Activated CD8-positive, alpha-beta memory T cell treated with anti-CD3 and anti-CD28 coated beads for 36 hours (primary cell): ENCODE data around the gene CIITA. TPM values are rescaled to one million over a fixed set of nuclear protein-coding genes. Genes with fewer than 3 reads are reported as not detected.

Experiments used
- CTCF ChIA-PET: fragments of 350-600 bp; sonication (Branson Sonifier 250); formaldehyde crosslinking; loops from one replicate; lab custom pipeline; 2021; ENCODE audit warnings: antibody characterized with exemption; lab: Charles Lee
- POLR2A ChIA-PET: fragments of 350-600 bp; sonication (Branson Sonifier 250); formaldehyde crosslinking; loops from one replicate; lab custom pipeline; 2021; ENCODE audit warnings: antibody characterized with exemption; lab: Charles Lee
- total RNA-seq, 2 experiments: library from RNA; stranded (reverse); gene quantifications; one replicate each; pipeline ENCODE4 v1.2.3, GENCODE V29; 2021

The CIITA gene
- total RNA-seq, 2 experiments from 2014 or later: 9.0 to 9.3 TPM

DNA sequence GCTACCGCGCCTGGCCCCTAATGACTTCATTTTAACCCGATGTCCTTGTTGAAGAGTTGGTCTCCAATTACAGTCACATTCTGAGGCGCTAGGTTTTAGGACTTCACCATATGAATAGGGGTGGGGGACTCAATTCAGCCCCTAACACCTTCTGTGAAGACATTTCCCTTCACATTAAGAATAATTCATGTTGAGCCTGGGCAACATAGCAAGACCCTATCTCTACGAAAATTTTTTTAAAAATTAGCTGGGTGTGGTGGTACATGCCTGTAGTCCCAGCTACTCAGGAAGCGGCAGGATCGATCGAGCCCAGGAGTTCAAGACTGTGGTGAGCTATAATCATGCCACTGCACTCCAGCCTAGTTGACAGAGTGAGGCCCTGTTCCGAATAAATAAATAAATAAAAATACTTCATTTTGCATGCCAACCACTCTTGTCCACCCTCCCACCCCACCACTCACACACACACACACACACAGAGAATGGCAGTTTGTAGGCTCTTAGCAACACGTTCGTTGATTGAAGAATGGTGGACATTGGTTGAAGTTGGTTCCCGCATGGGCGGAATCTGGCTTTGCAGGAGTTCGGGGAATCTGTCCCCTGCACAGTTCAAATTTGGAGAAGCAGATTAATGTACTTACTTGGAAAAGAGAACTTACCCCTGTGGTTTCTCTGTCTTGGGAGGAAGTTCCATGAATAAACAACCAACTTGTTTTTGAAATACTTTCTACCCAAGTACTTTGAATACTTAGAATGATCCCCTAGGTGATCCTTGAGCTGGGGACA lies 30.6 kb upstream of the CIITA start:
- ChIA-PET POLR2A (no interaction called here), CTCF (no interaction called here)

DNA sequence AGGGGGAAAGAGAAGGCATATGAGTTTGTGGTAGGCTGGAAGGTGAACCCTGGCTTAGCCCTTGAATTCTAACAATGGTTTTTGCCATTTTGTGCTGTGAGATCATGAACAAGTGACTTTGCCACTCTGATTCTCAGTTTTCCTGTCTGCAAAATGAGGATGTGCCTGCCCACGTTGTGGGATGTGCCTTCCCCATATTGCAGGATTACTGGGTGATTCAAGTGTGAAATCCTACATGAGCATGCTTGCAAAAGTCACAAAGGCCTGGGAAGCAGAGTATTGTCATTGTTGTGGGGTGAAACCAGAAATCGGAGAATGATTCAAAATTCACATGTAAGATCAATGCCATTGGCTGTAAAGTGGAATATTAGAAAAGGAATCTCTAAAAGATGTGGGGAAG lies 29.8 kb upstream of the CIITA start:
- POLR2A ChIA-PET: no interaction called here
- CTCF ChIA-PET: no interaction called here

DNA sequence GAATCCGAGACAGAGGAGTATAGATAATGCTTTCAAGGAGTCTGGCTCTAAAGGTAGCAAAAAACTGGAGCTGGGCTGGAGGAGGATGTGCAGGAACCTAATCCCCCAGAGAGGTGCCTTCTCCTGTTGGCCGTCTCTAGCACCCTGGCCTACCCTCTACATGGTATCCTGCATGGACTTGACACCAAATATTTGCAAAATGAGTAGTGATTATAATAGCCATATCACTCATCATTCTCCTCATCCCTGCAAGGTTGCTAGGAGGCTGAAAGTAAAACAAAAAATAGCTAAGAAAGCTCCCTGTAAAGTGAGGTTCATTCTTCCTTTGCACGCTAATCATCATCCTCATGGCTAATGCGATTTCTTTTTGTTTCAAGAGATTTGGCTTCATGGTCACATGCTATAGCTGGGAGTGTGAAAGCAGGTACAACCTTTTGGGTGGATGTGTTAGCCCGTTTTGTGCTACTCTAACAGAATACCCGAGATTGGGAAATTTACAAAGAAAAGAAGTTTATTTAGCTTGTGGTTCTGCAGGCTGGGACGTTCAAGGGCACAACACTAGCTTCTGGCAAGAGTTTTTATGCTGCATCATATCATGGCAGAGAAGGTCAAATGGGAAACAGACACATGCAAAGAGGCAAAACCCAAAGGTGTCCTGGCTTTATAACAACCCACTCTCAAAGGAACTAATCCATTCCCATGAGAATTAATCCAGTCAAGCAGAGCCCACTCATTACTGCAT lies 27.1 kb upstream of the CIITA start:
- CTCF ChIA-PET: no interaction called here
- POLR2A ChIA-PET: no interaction called here

DNA sequence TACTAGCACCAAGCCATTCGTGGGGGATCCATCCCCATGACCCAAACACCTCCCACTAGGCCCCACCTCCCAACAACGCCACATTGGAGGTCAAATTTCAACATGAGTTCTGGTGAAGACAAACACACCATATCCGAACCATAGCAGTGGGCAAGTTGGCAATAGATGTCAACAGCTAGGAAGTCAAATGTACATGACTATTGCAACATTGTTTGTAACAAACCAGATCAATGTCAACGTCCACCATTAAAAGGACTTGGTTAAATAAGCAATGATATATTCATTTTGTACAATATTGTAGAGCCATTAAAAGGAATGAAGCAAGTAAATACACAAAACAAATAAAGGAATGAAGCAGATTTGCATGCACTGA lies 26.5 kb upstream of the CIITA start:
- CTCF ChIA-PET: no interaction called here

DNA sequence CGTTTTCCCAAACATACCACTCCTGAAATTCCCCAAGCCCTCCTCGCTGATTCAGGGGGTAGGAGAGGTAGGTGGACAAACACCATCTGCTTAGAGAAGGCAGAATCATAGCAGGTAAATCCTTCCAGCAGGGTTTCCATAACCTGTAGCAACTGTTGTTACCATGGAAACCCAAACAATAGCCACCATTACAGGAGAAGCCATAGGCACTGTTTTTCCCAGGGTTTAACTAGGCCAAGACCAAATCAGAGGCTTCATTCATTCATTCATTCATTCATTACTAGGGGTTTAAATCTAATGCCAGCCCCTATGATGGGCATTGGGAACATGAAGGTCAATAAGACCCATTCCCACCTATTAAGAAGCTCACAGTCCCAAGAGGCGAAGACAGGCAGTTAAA lies 25.5 kb upstream of the CIITA start:
- CTCF ChIA-PET: interaction anchor here (0.7 to 1.1 kb wide), 2 partner anchors 57 to 68 kb away, joined by 3 read pairs; no protein-coding TSS in a partner anchor
- POLR2A ChIA-PET: no interaction called here

More for the DNA sequence above, 26.5 kb upstream of the CIITA start:
- POLR2A ChIA-PET: no interaction called here

DNA sequence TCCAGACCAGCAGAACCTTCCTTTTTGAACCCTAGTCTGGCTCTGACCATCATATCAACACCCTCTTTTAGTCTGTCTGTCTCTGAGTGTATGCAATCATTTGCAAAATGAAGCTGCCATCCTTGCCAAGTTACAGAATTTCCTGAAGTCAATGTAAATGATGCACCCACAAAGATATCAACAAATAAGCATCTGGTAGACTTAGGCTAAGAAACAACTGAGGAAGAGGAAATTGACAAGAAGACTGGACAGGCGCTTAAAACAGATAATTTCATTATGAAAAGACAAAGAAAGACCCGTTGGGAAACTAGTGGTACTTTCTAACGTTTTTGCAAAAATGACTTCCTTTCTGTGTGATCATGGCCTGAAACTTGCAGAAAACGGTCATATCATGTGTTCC lies 24.7 kb upstream of the CIITA start:
- ChIA-PET POLR2A (no interaction called here), CTCF (interaction anchor here (0.7 to 1.1 kb wide), 2 partner anchors 57 to 69 kb away, joined by 3 read pairs; no protein-coding TSS in a partner anchor)

DNA sequence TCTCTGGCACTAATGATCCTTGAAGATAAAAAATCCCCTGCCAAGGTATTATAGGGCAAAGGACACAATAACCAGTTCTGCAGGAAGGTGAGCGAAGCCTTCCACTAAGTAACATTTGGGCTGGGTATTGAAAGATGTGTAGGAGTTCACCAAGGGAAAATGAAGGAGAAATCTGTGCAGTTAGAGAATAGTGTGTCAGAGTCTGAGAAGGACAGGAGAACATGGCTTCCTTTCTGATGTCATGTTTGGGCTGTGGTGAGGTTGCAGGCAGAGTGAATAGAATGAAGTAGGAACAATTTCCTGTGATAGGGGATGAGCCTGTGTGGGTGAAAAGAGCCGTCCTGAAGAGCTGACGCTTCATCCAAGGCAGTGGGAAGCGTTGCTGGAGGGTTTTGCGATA lies 24.1 kb upstream of the CIITA start:
- ChIA-PET CTCF (no interaction called here), POLR2A (no interaction called here)

DNA sequence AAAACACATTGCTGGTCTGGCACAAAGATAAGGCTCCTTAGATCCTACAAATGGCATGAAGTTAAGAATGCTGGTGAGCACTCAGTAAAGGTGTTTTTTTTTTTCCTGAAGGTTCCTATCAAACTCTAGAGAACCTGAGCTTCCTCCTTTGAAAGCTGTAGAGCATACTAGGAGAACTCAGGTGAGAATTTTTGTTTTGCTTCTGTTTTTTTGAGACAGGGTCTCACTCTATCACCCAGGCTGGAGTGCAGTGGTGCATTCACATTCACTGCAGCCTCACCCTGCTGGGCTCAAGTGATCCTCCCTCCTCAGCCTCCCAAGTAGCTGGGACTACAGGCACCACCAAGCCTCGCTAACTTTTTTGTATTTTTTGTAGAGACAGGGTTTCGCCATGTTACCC lies 21.0 kb upstream of the CIITA start:
- CTCF ChIA-PET: no interaction called here

DNA sequence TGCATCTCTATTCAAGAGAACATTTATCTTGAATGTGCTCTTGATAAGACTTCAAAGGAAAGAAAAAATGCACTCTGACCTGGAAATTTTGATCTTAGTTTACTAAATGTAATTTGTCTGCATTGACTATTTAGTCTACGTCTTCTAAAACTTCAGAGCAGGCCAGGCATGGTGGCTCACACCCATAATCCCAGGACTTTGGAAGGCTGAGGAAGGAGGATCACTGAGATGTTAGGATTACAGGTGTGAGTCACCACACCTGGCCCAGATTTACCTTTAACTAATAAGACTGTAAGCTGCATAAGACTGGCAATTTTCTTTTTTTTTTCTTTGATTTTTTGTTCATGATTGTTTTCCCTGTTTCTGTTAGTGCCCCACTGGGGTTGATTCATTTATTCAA lies 18.8 kb upstream of the CIITA start:
- ChIA-PET CTCF (no interaction called here), POLR2A (no interaction called here)

More for the DNA sequence above, 21.0 kb upstream of the CIITA start:
- POLR2A ChIA-PET: no interaction called here

DNA sequence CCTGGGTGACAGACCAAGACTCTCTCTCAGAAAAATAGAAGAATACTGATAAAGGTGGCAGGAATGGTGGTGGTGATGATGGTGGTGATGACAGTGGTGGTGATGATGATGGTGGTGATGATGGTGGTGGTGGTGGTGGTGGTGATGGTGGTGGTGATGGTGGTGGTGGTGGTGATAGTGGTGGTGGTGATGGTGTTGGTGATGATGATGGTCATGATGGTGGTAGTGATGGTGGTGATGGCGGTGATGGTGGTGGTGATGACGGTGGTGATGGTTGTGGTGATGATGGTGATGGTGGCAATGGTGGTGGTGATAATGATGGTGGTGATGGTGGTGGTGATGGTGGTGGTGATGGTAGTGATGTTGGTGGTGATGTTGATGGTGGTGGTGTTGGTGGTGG lies 18.0 kb upstream of the CIITA start:
- CTCF ChIA-PET: no interaction called here
- POLR2A ChIA-PET: no interaction called here

DNA sequence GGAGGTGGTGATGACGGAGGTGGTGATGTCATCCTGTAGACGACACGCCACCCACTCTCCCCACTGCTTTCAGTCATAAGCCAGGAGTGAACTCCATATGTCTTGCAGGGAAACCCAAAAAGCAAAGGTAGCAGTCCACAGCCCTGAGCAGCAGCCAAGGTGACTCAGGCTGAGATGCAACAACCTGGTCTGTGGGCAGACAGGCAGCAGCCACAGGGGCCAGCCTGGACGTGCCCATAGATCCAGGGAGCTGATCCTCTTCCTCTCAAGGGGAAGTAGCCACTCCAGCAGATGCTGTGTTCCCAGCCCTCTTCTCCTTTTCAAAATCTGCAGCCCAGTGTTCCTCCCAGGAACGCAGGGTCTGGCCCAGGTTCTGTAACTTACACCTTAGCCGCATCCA lies 17.3 kb upstream of the CIITA start:
- ChIA-PET POLR2A (no interaction called here), CTCF (no interaction called here)

DNA sequence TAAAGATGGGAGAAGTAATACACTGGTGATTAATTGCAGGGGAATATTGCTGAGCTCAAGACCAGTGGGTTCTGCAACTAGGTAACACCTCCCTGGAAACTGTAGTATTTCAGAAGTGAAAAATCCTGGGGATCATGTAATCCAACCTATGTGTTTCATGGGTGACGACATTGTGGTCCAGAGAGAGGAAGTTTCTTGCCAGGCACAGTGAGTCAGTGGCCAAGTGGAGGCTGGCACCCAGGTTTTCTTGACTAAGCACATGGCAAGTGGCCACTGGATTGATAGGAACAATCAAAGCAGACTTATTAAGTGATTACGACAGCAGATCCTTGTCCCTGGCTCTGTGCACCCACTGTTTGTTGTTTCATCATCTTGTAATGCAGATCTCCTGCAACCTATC lies 14.6 kb upstream of the CIITA start:
- CTCF ChIA-PET: no interaction called here
- POLR2A ChIA-PET: no interaction called here

DNA sequence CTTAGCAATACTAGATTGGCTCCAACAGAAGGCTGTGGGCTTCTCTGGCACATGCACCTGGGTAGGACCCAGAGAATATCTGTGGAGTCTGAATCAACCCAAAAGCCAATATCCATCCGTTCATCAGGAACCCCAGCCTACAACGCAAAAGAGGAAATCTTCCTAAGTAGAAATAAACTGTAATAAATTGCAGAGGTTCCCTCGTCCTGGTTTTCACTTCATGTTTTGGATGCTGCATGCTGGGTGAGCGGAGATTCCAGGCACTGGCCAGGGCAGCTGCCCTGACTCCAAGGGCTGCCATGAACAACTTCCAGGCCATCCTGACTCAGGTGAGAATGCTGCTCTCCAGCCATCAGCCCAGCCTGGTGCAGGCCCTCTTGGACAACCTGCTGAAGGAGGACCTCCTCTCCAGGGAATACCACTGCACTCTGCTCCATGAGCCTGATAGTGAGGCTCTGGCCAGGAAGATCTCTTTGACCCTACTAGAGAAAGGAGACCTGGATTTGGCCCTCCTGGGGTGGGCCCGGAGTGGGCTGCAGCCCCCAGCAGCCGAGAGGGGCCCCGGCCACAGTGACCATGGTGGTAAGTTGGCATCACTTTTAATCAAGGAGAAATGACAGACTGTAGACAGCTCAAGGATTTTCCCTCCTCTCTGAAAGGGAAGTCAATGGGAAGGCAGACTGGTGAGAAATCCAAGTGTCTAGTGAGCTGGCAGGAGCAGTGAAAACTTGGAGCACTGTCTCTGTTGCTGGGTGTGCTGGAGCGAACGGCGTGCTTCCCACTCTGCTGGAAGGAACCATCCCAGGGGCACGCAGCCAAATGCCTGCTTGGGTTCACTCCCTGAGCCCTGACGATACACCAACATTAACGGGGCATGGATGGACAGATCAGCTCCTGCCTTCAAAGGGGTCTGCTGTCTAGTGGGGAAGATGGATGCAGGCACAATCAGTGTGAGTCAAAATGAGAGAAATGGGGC lies 10.7 kb upstream of the CIITA start:
- ChIA-PET CTCF (interaction anchor here (0.6 kb wide), 1 partner anchor 459 kb away, joined by 3 read pairs; no protein-coding TSS in a partner anchor), POLR2A (no interaction called here)

DNA sequence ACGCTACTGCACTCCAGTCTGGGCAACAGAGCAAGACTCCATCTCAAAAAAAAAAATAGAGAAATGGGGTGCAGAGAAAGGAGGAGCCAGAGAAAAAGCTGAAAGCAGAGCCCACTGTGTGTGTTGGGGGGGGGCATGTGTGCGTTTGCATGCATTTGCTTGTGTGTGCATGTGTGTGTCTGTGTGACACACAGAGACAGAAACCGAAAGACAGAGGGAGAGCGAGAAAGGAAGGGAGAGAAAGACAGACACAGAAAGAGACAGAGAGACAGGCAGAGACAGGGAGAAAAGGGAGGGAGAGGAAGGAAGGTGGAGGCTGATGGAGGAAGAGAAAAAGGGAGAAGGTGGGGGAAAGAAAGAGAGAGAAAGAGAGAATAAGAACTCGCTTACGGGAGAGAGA lies 9.8 kb upstream of the CIITA start:
- POLR2A ChIA-PET: no interaction called here
- CTCF ChIA-PET: interaction anchor here (0.6 kb wide), 1 partner anchor 458 kb away, joined by 3 read pairs; no protein-coding TSS in a partner anchor

DNA sequence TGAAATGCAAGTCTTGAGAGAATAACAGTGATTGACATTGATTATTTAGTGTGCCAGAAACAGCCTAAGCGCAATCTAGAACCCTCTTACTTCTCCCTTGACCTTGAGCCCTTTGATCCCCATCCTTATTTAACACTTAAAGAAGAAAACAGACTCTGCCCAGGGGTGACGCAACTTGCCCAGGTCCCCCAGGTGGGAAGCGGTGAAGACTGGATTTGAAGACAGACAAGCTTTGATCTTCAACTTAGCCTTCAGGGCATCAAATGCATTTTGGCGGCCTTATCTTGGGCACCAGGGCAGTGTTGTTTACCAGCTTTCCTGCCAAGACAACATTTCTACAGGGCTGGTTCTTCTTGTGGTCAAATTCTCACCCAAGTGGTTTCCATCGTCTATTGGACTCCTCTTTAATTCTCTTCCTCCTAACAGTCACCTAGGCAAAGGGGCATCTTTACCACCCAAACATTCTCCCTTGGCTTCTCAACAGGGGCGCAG lies 8.9 kb upstream of the CIITA start:
- CTCF ChIA-PET: interaction anchor here (1.4 to 1.5 kb wide), 2 partner anchors 51 to 117 kb away, joined by 5 read pairs; no protein-coding TSS in a partner anchor
- POLR2A ChIA-PET: no interaction called here

DNA sequence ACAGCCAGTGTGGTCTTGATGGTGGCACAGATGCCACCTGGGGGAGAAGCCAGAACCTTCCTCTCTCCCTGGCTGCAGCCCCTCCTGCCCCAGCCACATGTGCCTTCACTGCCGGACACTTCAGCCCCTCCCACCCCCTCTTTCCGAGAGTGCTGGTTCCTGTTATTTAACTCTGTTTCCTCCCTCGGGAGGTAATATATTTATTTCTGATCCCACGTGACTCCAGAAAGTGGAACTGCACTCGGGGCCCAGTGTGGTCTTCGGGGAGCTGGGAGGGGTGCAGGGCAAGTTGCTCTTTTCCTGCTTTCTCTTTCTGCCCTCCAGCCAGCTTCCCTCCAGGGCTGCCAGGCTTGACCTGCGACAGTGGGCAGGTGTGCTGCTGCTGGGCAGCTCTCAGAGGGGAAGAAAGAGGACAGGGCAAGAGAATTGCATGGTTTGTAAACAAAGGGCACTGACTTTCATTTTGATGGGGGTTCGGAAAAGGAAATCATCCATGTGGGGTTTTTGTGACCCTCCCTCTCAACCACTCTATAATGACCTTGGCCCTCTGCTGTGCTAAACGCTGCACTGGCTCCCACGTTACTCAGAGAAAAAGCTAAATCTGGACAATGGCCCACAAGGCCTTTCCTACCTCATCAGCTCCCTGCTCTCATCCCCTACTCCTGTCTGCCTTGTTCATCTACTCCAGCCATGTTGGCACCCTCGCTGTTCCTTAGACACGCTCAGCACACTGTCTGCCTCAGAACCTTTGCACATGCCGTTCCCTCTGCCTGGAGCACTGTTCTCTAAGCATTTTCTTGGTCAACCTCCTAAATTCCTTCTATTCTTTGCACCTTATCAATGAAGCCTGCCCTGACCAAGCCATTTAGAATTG lies 8.2 kb upstream of the CIITA start:
- POLR2A ChIA-PET: no interaction called here
- CTCF ChIA-PET: interaction anchor here (1.2 to 1.5 kb wide), 3 partner anchors 13 to 118 kb away, joined by 4 to 5 read pairs (median 5); no protein-coding TSS in a partner anchor

DNA sequence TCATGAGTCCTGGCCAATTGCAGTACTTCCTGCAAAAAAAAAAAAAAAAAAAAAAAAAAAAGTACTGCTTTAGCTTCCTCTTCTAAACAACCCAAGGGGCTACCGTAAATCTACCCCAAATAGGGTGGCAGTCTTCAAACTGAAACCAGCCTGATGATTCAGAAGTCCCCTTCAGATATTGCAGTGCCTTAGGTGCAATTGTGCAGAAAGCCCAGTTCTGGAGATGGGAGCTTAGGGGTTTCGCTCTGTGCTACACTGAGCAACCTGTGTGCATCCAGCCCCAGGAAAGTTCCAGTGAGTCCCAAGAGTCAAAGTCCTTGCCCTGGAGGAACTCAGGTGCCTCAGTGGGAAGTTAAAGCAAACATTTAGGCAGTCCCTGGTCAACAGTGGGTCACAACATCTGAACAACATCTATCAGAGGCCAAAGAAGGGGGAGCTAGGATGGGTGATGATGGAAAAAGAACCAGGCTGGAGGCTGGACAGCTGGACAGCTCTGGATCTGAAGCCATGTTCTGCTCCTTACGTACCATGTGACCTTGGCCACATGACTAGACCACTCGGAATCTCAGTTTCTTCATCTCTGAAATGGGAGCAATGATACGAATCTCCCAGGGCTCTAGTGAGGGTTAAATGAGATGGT lies 6.7 kb upstream of the CIITA start:
- ChIA-PET POLR2A (interaction anchor here (0.6 to 0.7 kb wide), 2 partner anchors 9 to 16 kb away, joined by 4 read pairs; no protein-coding TSS in a partner anchor), CTCF (interaction anchor here (1.2 kb wide), 1 partner anchor 11 kb away, joined by 4 read pairs; no protein-coding TSS in a partner anchor)

DNA sequence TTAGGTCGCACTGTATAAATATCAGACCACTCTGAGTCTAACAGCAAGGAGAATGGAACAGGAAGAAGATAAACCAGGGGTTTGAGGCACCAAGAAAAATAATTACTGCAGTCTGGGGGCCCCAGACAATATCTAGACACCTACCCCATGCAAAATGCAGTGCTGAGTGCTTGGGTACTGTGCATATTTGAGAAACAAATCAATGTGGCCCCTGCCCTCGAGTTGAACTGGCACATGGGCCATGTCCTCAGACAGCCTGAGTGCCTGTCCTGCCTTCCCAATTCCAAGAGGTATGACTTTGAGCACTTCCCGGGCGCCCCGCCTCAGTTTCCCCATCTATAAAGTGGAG lies 6.2 kb upstream of the CIITA start:
- ChIA-PET POLR2A (interaction anchor here (0.7 to 1.6 kb wide), 2 partner anchors 16 to 127 kb away, joined by 4 to 6 read pairs; partner anchors contain the start of gene NUBP1), CTCF (no interaction called here)
